HG02763 (cell line): ENCODE results near the gene PTPRN2.
"Not testable (repeated sequence)": the region's sequence is repeated elsewhere in the genome, so short reads cannot be mapped to it uniquely, and the experiment has no call there.

Experiments used
- ATAC-seq: cut with Tn5 transposase; IDR thresholded peaks from one replicate; pipeline ENCODE4 v1.9.1; 2021; ENCODE audit warnings: mild to moderate bottlenecking, moderate library complexity; ENCODE audit not compliant: unreplicated experiment

PTPRN2 gene

DNA sequence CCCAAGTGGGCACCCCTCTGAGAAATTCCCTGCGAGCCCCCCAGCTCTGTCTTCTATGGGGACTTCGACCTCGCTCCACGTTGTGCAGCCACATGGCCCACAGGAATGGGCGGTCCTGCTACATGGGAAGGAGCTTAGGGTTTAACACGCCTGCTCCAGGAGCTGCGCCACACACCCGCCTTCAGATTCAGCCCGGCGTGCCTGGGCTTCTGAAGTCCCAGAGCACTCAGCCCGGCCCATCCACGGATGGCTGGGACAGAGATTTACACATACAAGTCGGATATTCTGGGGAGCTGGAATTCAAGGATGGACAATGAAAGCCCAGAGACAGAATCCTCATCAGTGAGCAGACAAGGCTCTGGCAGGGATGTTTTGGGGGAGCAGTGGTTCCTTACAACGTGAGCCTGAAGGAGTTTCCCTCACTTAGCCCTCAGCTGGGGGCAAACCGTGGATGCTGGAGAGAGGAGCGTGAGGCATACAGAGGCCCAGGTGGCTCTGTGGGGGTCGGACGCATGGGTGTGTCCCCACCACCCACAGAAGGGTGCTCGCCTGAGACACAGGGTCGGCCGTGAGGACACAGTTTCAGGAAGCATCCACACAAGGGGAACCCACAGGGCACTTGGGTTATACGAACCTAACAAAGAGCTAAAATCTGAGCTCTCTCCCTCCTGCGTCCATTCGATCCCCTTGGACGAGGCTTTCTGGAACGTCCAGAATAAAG, 877.9 kb downstream of the PTPRN2 start:
- no peak for ATAC-seq

DNA sequence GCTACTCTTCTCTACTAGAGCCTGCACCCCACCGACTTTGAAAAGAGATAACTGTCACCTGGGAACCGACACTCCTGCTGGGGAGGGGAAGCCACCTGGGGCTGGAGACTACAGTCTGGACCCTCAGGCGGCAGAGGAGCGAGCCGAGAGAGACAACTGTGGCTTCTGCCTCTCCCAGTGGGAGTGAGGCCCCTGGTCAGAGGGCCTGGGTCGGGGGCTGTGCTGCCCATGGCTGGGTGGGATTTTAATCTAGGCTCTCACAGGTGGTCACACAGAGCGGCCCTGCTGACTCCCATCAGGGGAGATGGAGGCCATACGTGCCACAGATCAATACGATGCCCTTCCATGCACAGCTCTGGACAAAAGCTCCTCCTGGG, 878.7 kb downstream of the PTPRN2 start:
- ATAC-seq: no peak

DNA sequence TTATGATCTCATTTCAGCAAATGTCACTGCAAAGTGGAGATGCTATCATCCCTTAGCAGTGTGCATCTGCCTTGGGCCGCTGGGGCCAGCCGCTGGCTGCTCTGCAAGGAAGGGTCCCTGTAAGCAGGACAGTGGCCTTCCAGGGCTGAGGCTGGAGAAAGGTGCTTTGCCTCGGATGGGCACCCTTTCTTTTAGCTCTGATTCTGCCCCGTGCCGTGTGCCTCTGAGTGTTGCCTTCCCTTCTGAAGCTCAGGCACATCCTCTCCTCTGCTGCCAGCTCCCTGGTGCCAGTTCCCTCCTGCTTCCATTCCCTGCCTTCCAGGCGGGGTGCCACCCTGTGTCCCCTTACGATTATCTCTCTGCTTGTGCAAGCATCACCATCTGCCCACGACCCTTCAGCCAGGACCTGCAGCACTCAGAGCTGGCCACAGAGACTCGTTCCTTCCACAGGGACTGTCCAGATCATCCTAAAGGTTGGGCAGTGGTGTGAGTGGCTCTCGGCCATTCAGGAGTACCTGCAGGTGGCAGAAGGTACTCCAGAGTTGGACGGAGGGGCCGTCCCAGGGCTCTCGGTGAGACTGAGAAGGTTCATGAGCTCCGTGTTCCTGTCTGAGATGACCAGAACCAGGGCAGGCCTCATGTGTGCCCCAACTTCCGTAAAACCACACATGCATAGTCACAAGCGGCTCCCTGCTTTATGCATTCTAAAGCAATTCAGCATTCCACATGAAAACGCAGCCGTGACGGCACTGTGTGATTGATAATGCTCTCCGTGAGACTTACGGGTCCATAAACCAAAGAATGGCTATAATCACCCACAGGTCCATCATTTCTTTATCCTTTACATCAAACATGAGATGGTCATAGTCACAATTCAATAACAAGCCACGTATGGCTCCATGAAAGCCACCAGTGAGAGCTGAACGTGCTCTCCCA, 879.4 kb downstream of the PTPRN2 start:
- ATAC-seq: no peak

DNA sequence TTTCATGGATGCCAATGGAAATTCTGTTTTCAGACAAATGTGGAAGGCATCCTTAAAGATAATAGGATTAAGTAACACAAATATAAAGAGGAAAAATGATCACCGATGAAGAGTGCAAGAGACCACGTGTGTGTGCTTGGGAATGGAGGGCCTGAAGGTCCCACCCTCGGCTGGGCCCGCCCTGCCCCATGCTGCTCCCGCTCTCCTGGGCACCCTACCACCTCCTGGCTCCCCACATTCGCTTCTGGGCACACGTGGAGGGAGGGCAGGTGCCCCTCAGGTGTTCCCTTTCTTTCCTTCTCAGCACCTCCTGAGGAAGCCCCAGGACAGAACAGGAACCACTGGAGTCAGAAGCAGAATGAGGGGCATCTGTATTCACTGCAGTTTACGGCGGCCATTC, 883.3 kb downstream of the PTPRN2 start:
- ATAC-seq: no peak

DNA sequence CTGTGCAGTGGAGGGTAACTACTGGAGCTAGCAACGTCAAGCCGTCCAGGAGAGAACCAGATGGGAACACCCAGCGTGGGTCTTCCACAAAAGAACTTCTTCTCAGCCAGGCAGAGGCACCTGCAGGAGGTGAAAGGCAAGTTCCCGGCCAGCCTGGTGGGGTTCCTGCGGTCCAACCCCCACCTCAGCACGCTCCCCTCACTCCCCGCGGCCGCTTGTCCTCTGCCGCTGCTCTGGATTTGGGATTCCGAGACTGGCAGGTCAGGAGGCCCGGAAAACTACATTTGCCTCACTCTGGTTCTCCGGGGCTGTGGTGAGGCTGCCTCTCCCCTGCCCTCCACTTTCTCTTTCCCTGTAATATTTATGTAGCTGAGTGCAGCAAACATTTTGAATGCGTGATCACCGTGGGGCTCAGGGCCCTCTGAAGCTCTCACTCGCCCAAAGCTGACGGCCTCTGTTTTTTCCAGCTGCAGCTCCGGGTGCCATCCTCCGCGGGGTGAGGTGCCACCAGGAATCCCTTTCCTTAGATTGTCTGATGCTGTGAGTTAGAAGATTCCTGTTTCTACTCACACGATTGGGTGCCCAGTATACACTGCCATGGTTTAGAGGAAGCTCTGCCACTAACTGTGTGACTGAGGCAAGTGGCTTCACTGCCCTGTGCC, 884.0 kb downstream of the PTPRN2 start:
- no peak for ATAC-seq

DNA sequence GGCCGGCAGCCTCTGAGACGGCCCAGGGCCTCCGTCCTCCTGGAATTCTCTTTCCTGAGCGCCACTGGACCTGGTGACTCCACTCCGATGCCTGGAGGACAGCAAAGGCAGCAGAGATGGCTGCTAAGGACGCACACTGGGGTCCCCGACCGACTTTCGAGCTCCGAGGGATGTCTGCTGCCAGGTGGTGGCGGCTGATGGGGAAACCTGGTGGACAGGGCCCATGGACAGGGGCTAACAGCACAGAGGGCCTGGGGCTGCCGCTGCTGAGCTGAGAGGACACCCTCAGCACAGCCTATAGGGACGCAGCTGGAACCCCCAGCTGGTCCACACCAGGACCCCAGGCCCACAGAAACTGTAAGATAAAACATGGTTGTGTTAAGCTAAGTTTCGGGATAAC, 884.5 kb downstream of the PTPRN2 start:
- no peak for ATAC-seq

DNA sequence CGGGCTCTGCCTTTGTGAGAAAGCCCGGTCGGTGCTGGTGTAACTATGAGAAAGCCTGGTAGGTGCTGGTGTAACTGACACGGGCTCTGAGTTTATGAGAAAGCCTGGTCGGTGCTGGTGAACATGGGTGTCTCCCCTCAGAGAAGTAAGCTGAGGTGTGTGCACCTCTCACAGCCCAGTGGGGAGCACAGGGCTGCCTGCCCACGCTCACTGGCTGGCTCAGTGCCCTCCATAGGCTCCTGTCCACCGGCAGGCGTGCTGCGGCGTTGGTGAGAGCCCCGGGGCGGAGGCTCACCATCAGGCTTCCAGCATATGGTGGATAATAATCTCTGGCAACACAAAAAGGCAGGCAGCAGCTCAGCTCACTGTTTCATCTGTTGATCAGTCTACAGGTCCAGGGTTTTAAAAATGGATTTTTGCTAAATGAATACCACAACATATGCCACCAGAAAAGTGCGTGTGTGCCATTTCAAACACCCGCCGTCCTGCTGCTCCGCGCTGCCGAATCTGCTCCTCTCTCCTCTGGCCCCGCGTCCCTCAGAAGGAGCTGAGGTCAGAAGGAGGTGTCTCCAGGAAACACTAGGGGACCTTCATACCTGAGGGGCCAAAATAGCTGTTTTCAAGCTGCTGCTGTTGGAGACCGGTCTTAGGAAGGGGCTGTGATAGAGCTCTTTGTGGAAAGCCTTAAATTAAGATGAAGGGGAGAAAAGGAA, 885.2 kb downstream of the PTPRN2 start:
- ATAC-seq: no peak

DNA sequence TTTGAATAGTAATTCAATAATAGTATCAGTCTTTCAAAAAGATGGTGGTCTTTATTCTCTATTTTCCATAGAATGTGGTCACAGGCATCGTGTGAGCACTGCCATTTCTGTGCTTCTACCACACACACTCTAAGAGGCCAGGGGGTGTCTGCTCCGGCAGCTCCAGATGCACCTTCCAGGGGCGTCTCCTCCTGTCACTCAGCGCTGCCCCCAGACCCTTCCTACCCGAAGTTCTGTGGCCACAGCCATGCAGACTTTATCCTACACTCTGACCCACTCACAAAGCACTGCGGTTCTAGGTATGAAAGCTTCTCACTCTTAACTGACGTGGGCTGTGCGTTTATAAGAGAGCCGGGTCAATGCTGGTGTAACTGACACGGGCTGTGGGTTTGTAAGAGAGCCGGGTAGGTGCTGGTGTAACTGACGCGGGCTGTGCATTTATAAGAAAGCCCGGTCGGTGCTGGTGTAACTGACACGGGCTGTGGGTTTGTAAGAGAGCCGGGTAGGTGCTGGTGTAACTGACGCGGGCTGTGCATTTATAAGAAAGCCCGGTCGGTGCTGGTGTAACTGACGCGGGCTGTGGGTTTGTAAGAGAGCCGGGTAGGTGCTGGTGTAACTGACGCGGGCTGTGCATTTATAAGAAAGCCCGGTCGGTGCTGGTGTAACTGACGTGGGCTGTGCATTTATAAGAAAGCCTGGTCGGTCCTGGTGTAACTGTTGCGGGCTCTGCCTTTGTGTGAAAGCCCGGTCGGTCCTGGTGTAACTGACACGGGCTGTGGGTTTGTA, 886.0 kb downstream of the PTPRN2 start:
- ATAC-seq: not testable (repeated sequence)

DNA sequence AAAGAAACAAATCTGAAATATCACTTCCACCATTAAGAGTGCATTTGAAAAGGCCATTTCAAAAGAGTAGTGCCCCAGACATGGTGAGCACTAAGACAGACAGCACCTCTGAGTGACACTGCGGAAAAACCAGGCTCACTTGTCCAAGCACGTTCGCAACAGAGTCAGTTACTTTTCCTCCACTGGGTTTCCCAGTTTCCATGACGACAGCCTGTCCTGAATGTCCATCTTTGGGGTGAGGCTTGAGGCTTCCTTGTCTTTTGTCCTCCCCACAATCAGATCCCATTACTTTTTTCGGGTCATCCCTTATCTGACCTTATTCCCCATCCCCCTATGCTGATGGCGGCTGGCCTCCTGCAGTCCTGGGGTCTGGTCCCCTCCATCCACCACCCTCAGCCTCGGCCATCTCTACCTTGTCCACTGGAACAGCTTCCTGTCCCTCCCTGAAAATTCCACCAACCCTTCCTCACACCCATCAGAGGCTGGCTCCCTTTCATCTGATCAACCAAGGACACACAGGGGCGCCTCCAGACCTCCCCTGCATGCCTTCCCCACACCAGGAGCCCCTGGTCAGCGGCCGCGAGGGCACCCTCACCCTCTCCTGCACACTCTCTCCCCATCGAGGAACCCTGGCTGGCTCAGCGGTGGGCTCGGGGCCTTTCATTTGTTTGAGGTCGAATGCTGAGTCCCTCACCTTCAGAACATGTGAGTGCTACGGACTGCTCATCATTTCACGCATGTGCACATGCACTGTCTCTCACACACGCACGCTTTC, 887.2 kb downstream of the PTPRN2 start:
- no peak for ATAC-seq

DNA sequence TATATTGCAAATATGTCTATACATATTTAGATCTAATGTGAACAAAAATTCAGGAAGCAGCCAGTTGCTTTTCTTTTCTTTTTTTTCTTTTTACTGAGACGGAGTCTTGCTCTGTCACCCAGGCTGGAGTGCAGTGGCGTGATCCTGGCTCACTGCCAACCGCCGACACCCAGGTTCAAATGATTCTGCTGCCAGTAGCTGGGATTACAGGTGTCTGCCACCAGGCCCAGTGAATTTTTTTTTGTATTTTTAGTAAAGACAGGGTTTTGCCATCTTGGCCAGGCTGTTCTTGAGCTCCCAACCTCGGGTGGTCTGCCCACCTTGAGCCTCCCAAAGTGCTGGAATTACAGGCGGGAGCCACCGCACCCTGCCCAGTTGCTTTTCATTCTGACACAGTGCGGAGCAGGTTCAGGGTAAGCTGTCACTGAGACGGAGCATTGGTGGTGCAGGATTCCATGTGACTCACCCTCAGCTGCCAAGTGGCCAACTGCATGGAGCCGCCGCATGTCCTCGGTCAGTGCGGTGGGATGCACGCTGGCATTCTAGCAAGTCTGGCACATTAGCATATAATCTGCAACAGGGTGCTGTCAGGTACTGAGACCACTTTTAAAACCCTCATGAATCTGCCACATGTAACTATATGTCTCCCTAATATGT, 888.1 kb downstream of the PTPRN2 start:
- ATAC-seq: no peak

DNA sequence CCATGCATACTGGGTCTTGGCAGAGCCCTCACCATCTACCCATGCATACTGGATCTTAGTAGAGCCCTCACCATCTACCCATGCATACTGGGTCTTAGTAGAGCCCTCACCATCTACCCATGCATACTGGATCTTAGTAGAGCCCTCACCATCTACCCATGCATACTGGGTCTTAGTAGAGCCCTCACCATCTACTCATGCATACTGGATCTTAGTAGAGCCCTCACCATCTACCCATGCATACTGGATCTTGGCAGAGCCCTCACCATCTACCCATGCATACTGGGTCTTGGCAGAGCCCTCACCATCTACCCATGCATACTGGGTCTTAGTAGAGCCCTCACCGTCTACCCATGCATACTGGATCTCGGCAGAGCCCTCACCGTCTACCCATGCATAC, 890.3 kb downstream of the PTPRN2 start:
- not testable (repeated sequence) for ATAC-seq

DNA sequence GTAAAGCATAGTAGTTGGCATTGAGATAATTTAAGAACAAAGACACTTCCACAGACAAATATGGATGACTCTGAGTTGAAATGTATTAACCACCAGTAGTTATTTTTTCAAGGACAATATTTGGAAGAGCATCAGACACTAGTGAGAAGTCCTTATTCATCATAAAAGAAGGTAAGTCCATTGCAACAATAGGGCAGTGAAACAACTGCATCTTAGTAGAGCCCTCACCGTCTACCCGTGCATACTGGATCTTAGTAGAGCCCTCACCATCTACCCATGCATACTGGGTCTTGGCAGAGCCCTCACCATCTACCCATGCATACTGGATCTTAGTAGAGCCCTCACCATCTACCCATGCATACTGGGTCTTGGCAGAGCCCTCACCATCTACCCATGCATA, 892.0 kb downstream of the PTPRN2 start:
- not testable (repeated sequence) for ATAC-seq

DNA sequence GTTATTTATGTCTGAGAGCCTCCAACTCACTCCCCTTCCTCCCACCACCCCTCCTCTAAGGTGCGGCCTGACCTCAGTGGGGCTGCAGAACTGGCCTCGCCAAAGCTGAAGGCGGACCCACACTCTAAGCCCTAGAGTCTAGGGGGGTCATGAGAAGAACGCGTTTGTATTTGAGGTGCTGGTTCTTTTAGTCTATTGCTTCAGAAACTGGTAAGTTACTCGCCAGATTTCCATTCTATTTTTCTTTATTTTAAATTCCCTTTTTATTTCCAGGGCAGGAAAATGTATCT, 893.3 kb downstream of the PTPRN2 start:
- ATAC-seq: no peak

DNA sequence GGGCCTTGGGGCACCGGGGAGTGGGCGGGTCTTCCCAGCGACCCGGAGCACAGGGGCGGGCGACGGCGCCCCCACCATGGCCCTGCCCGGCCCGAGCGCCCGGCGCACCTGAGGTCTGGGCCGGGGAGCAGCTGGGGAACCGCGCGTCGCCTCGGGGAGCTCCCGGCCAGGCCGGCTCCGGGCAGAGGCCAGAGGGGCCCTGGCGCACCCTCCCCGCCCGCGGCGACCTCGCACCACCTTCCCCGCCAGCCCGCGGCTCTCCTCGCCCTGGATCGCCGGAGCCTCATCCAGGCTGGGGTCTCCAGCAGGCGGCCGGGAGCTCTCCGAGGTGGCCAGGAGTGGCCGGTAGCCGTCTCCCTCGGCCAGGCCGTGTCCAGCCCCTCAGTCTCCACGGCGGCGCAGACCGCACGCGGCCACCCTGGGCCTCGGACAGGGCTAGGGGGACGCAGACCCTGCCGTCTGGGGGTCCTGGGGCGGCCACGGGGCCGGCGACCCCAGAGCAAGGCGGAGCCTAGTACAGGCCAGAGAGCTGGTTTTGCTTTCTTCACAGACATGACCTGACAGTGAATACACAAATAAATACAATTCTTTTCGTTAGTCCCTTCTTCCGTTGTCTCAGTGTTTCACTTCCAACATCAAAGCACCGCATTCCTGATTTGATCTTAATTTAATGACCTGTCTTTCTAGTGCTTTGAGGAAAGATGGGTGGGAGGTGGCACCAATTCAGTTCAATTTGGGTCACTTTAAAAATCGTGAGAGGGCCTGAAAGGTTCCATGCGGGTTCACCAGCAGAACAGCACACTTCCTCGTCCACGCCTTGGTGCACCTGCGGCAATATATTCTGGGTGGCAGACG, 893.9 kb downstream of the PTPRN2 start:
- ATAC-seq: no peak

DNA sequence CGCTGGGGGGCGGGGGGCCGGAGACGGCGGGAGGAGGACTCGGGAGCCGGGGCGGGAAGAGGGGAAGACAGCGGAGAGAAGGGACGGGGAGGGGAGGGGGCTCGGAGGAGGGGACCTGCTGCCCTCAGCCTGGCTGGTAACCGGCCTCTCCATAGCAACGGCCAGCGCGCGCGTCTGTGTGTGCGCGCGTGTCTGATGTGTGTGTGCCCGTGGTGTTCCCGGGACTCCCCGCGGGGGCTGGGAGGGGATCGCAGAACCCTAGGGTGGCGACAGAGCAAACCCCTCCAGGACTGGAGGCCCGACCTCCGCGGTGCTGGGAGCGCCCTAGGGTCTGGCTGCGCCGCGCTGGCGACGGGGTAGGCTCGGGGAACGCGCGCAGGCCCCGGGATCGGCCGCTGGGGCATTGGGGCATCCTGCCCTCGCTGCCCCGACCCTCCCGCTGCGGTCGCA, 894.5 kb downstream of the PTPRN2 start:
- no peak for ATAC-seq

DNA sequence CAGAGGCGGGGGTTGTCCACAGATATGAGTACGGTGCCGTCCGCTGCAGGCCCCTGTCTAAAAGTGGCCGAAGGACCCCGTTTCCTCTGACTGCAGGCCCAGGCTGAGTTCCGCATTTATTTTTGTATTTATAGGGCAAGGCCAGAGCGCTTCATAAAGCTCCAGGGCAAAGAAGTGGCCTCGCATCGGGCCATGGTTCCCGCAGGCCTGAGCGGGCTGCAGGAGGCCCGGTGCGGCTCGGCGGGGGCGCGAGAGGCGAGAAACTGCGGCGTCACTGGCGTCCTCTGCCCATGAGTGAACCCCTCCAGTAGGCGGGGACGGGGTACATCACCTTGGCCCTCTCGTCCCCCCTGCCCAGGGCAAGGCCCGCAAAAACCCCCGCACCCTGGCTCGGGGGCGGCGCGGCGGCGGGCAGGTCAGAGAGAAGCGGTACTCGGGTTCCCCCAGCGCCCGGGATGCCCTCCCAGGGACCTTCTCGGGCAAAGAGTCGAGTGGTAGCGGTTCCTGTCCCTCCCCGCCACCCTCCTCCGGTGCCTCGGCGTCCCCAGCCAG, 895.1 kb downstream of the PTPRN2 start:
- no peak for ATAC-seq

DNA sequence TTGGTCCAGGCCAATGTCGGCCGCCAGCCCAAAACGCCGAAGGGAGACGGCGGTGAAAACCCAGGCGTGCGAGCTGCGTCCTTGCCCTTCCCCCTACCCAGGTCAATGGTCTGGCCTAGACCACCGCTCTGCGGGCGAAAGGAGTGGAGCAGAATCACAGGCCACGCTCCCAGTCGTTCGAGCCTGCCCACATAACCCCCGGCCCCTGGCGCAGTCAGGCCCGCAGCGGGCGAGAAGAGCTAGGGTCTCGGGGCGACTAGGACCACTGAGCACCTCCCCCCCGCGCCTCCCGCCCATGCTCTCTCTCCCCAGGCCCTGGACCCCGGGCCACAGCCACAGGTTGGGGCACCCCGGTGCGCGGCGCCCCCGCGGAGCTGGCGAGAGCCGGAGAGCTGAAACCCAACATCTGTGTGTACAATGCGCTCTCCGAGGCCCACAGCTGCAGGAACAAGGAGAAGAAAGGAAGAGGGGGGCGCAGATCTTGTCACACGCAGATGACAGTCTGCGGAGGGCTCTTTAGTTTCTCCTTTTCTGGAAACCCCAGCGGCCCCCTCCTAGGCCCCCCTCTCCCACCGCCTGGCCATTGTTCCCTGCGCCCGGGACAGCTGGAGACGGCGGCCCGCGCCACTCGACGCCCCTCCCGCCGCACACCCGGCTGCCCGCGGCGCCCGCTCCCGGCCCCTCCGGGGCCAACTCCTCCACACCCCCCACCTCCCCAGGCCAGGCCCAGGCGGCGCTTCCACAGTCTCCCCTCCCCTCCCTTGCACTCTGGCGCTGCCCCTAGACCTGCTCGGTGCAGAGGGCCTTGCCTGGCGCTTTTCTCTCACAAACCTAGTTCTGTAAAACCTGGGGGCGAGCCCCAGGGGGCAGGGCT, 895.8 kb downstream of the PTPRN2 start:
- no peak for ATAC-seq
